Neural cell (in vitro differentiated cells): ENCODE data around the gene ZNF516. TPM values are rescaled to one million over a fixed set of nuclear protein-coding genes. Genes with fewer than 3 reads are reported as not detected.

Experiments used
- H2AFZ ChIP-seq: fragments of 200-600, 300-800 bp; sonication (generic), shearing (Covaris generic); 2 replicates; pipeline ENCODE4 v1.6.0; 2014; ENCODE audit warnings: low read depth, mild to moderate bottlenecking, antibody characterized with exemption, low read length, moderate library complexity
- H3F3A ChIP-seq: fragments of 200-600 bp; shearing (Covaris generic); 2 replicates; pipeline ENCODE4 v1.6.1; 2016; ENCODE audit warnings: mild to moderate bottlenecking, moderate library complexity, mixed read lengths, antibody characterized with exemption, low read length; ENCODE audit not compliant: insufficient read depth, poor library complexity, severe bottlenecking
- H3K27ac ChIP-seq: fragments of 200-600, 300-800 bp; sonication (generic), shearing (Covaris generic); 2 replicates; pipeline ENCODE4 v1.5.1; 2014; ENCODE audit warnings: mild to moderate bottlenecking, low read length, moderate library complexity
- H3K27me3 ChIP-seq: fragments of 300-800, 200-600 bp; sonication (generic), shearing (Covaris generic); 2 replicates; pipeline ENCODE4 v1.6.0; 2014; ENCODE audit warnings: mild to moderate bottlenecking, low read depth, low read length, moderate library complexity; ENCODE audit not compliant: insufficient read depth
- H3K36me3 ChIP-seq: fragments of 300-800, 200-600 bp; sonication (generic), shearing (Covaris generic); 2 replicates; pipeline ENCODE4 v1.5.1; 2014; ENCODE audit warnings: mild to moderate bottlenecking, antibody characterized with exemption, low read length, moderate library complexity; ENCODE audit not compliant: insufficient read depth
- H3K4me2 ChIP-seq: fragments of 300-800, 200-600 bp; sonication (generic), shearing (Covaris generic); 2 replicates; pipeline ENCODE4 v1.6.0; 2014; ENCODE audit warnings: mild to moderate bottlenecking, low read length
- H3K4me3 ChIP-seq: fragments of 300-800, 200-600 bp; sonication (generic), shearing (Covaris generic); 2 replicates; pipeline ENCODE4 v1.5.1; 2014; ENCODE audit warnings: mild to moderate bottlenecking, low read length, moderate library complexity
- H3K79me2 ChIP-seq: fragments of 200-600 bp; shearing (Covaris generic); replicated peaks from 2 replicates; pipeline ENCODE4 v1.6.0; 2014; ENCODE audit warnings: mild to moderate bottlenecking, low read length, moderate library complexity; ENCODE audit not compliant: insufficient read depth
- H3K9ac ChIP-seq: fragments of 300-800, 200-600 bp; sonication (generic), shearing (Covaris generic); 2 replicates; pipeline ENCODE4 v1.6.1; 2016; ENCODE audit warnings: mild to moderate bottlenecking, low read length, mixed read lengths
- H3K9me2 ChIP-seq: fragments of 200-600 bp; shearing (Covaris generic); 2 replicates; pipeline ENCODE4 v1.6.1; 2016; ENCODE audit warnings: mild to moderate bottlenecking, low read length, mixed read lengths; ENCODE audit not compliant: insufficient read depth
- H3K9me3 ChIP-seq: fragments of 200-600, 300-800 bp; sonication (generic), shearing (Covaris generic); 2 replicates; pipeline ENCODE4 v1.6.1; 2016; ENCODE audit warnings: mild to moderate bottlenecking, mixed run types, low read length, moderate library complexity, mixed read lengths
- H4K20me1 ChIP-seq: fragments of 200-600 bp; shearing (Covaris generic); 2 replicates; pipeline ENCODE4 v1.6.1; 2016; ENCODE audit warnings: mild to moderate bottlenecking, mixed run types; ENCODE audit not compliant: insufficient read depth
- RAD21 ChIP-seq: fragments of 450-650 bp; conservative IDR thresholded peaks from 2 replicates; pipeline ENCODE4 v1.6.1; 2014; ENCODE audit warnings: antibody characterized with exemption, mild to moderate bottlenecking, moderate library complexity
- REST ChIP-seq: IDR thresholded peaks from 2 replicates; pipeline ENCODE4 v1.6.1; 2012; ENCODE audit warnings: borderline replicate concordance
- polyA plus RNA-seq: library from polyadenylated mRNA; depleted of rRNA; stranded (reverse); fragments of >200 nt; gene quantifications from 2 replicates; pipeline ENCODE4 v1.2.3, GENCODE V29; 2014

ZNF516 gene
- polyA plus RNA-seq, 1 donor from 2014 or later, result 11.5 TPM

GRCh38 chr18:76404345-76404831 lies 90.7 kb downstream of the ZNF516 start:
- Histone ChIP-seq H3K9ac (no peak overlapping the region), H4K20me1 (no peaks in the 10 kb centered on the region)

GRCh38 chr18:76402026-76402990 lies 92.7 kb downstream of the ZNF516 start:
- no peaks in the 10 kb centered on the region for H3F3A ChIP-seq

More at GRCh38 chr18:76404345-76404831, 90.7 kb downstream of the ZNF516 start:
- no peak for TF ChIP-seq REST
- Histone ChIP-seq H3K4me3 (no peak overlapping the region), H3K27me3 (no peaks in the 10 kb centered on the region), H3K36me3 (no peaks in the 10 kb centered on the region), H2AFZ (no peak overlapping the region), H3K9me3 (no peaks in the 10 kb centered on the region), H3K27ac (no peak overlapping the region), H3F3A (no peaks in the 10 kb centered on the region), H3K79me2 (peaks cover 21% of the 10 kb centered on the region), H3K4me2 (no peak overlapping the region), H3K9me2 (no peaks in the 10 kb centered on the region)

More at GRCh38 chr18:76402026-76402990, 92.7 kb downstream of the ZNF516 start:
- H3K4me2 ChIP-seq, result no peak overlapping the region
- H3K9me2 ChIP-seq, result no peaks in the 10 kb centered on the region
- no peak overlapping the region for H3K27ac ChIP-seq
- H2AFZ ChIP-seq, result no peak overlapping the region
- no peaks in the 10 kb centered on the region for H3K36me3 ChIP-seq
- no peaks in the 10 kb centered on the region for H3K9me3 ChIP-seq
- H3K79me2 ChIP-seq, result peaks cover 20% of the 10 kb centered on the region
- H3K4me3 ChIP-seq, result no peak overlapping the region
- H3K9ac ChIP-seq, result no peak overlapping the region
- no peaks in the 10 kb centered on the region for H3K27me3 ChIP-seq
- no peaks in the 10 kb centered on the region for H4K20me1 ChIP-seq
- no peak for TF ChIP-seq REST
- TF ChIP-seq RAD21, result no peak
